ENCODE results near the gene ECI1. TPM values are rescaled to one million over a fixed set of nuclear protein-coding genes. Genes with fewer than 3 reads are reported as not detected.

The ECI1 gene
- total and polyA plus RNA-seq, 2 experiments from 2014 or later: 118 to 143 TPM

DNA sequence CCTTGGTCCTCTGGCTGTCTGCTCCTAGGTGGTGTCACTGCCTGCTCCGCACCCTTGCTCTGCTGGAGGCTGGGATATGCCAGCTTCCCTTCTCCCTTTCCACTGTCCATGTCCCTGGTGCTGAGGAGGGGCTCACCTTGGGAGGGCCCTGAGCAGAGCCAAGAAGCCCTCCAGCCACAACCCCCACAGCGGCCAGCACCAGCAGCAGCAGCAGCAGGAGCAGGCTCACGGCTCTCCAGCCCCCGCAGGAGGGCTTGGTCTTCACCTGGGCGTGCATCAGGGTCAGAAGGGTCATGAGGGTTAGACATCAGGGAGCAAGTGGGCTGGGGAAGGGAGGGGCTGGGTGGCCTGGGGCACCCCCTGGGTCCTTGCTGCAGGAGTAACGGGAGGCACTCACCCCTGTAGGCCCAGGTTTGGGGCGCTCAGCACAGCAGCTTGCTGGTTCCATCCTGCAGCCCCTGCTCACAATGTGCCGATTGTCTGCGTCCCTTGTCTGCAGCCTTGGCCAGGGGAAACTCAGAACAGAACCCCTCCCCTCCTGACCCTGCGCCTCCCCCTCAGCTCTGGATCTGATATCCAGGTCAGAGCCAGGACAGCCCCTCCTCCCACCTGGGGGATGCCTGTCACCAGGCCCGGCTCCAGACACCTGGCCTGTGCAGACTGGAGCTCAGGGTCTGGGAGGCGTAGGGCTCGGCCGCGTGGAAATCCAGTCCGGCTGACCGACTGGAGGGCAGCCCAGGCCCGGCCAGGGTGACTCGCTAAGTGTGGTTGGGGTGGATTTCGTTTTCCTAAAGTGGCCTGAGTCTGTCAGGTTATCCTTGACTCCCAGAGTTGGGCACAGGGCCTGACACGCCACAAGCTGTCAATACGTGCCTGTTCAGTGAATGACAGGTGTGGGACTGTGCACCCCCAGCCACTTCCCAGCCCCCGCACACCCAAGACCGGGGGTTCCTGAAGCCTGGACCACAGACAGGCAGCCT lies 40.7 kb downstream of the ECI1 start, which contains the start of gene BRICD5:
TSS of gene BRICD5 (minus strand) at position 478 of the 980 bp plus-strand sequence. CDS start at position 448, 30 bp downstream.
- Histone ChIP-seq H3K27ac (ENCODE audit: low read depth) (no peak within 1 kb of the TSS), H3K4me2 (no peak within 1 kb of the TSS), H4K20me1 (replicated peaks; ENCODE audit: insufficient read depth) (peaks cover 18% of the 10 kb centered on the region), H3K4me1 (ENCODE audit: insufficient read depth) (peaks cover 10% of the 10 kb centered on the region; the same call in 1 of the 2 replicates), H3F3A (replicated peaks; ENCODE audit: low read depth) (peaks cover 32% of the 10 kb centered on the region; the same call in 1 of the 2 replicates), H3K9me2 (ENCODE audit: insufficient read depth) (no peaks in the 10 kb centered on the region), H3K36me3 (ENCODE audit: insufficient read depth) (0 out of 2 replicates have a peak, but pooled peaks cover 5% of the 10 kb centered on the region), H2AFZ (no peak within 1 kb of the TSS), H3K4me3 (no peak within 1 kb of the TSS), H3K79me2 (replicated peaks; ENCODE audit: insufficient read depth) (peaks cover 16% of the 10 kb centered on the region), H3K27me3 (ENCODE audit: insufficient read depth) (no peaks in the 10 kb centered on the region)
- Mint-ChIP-seq H3K27me3 (ENCODE audit: insufficient read depth, low read depth, poor library complexity) (peaks cover 24% of the 10 kb centered on the region), H3K4me3 (peak within 1 kb of the TSS; percentile 52; the same call in 1 of the 3 replicates), H3K4me1 (peaks cover 26% of the 10 kb centered on the region), H3K36me3 (ENCODE audit: low read depth) (peaks cover 35% of the 10 kb centered on the region), H3K27ac (peak within 1 kb of the TSS; percentile 77), H3K9me3 (no peaks in the 10 kb centered on the region; the same call in 2 of the 3 replicates)
- DNase-seq (ENCODE audit: low spot score): peak; percentile 58
- no peak for ATAC-seq
- peak; percentile 43 for TF ChIP-seq POLR2AphosphoS5 (IDR thresholded peaks at IDR 0.05; ENCODE audit: low read depth)
- no peak for TF ChIP-seq CTCF (conservative IDR thresholded peaks at IDR 0.05; ENCODE audit: low read depth in 2 of 2)

DNA sequence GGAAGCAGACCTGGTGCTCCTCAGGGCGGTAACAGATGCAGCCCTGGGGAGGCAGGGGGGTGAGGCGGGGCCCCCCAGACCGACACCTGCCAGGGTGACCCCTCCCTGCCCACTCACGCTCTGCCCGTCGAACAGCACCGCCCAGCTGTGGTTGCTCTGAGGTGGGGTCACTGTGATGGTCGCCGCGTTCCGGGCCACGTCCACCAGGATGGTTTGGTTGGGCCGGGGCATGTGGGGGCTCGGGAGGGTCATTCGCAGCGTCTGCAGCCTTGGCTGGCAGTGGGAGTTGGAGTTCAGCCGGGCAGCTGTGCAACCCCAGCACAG lies 41.4 kb downstream of the ECI1 start:
- H3K79me2 ChIP-seq (replicated peaks; ENCODE audit: insufficient read depth): peaks cover 16% of the 10 kb centered on the region
- no peak for DNase-seq (ENCODE audit: low spot score)
- peaks cover 10% of the 10 kb centered on the region; the same call in 1 of the 2 replicates for H3K4me1 ChIP-seq (ENCODE audit: insufficient read depth)
- peaks cover 29% of the 10 kb centered on the region; the same call in 1 of the 2 replicates for H3F3A ChIP-seq (replicated peaks; ENCODE audit: low read depth)
- Mint-ChIP-seq H3K4me3 (no peak overlapping the region), H3K36me3 (ENCODE audit: low read depth) (peaks cover 35% of the 10 kb centered on the region), H3K27me3 (ENCODE audit: insufficient read depth, low read depth, poor library complexity) (peaks cover 22% of the 10 kb centered on the region), H3K4me1 (peaks cover 26% of the 10 kb centered on the region), H3K9me3 (no peaks in the 10 kb centered on the region), H3K27ac (no peak overlapping the region)
- H3K27me3 ChIP-seq (ENCODE audit: insufficient read depth): no peaks in the 10 kb centered on the region
- no peak overlapping the region for H3K4me3 ChIP-seq
- TF ChIP-seq STAT1 (IDR thresholded peaks at IDR 0.05; ENCODE audit: unreplicated experiment): no peak
- no peak for TF ChIP-seq EZH2phosphoT487 (IDR thresholded peaks at IDR 0.05; ENCODE audit: unreplicated experiment)
- no peak for TF ChIP-seq JUNB (IDR thresholded peaks at IDR 0.05; ENCODE audit: unreplicated experiment)
- TF ChIP-seq, protein P1, sequence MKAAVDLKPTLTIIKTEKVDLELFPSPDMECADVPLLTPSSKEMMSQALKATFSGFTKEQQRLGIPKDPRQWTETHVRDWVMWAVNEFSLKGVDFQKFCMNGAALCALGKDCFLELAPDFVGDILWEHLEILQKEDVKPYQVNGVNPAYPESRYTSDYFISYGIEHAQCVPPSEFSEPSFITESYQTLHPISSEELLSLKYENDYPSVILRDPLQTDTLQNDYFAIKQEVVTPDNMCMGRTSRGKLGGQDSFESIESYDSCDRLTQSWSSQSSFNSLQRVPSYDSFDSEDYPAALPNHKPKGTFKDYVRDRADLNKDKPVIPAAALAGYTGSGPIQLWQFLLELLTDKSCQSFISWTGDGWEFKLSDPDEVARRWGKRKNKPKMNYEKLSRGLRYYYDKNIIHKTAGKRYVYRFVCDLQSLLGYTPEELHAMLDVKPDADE (IDR thresholded peaks at IDR 0.05): no peak
- no peaks in the 10 kb centered on the region for H3K9me2 ChIP-seq (ENCODE audit: insufficient read depth)
- H3K36me3 ChIP-seq (ENCODE audit: insufficient read depth): 0 out of 2 replicates have a peak, but pooled peaks cover 5% of the 10 kb centered on the region
- no peak overlapping the region for H3K4me2 ChIP-seq
- no peak overlapping the region for H2AFZ ChIP-seq
- no peak for ATAC-seq
- H3K27ac ChIP-seq (ENCODE audit: low read depth): no peak overlapping the region
- peaks cover 18% of the 10 kb centered on the region for H4K20me1 ChIP-seq (replicated peaks; ENCODE audit: insufficient read depth)

Data from GM23338 (cell line).